Fibroblast of lung (primary cell): Measurements from ENCODE around the gene NASP. TPM values are rescaled to one million over a fixed set of nuclear protein-coding genes. Genes with fewer than 3 reads are reported as not detected.

Source experiments
- DNase-seq, 2 donors: peaks; one replicate each; pipeline versions ENCODE4 v3.0.0 to v3.0.0-alpha.2; 2010; ENCODE audit warnings: low read depth in 2 of 2
- H2AFZ ChIP-seq: 2 replicates; pipeline ENCODE4 v1.5.1; 2012; ENCODE audit warnings: low read length, control low read depth, inconsistent platforms
- H3K27ac ChIP-seq: 2 replicates; pipeline ENCODE4 v1.5.1; 2011; ENCODE audit warnings: low read length, control low read depth; ENCODE audit not compliant: insufficient read depth
- H3K27me3 ChIP-seq: 2 replicates; pipeline ENCODE4 v1.5.1; 2011; ENCODE audit warnings: mild to moderate bottlenecking, low read length; ENCODE audit not compliant: control insufficient read depth, insufficient read depth
- H3K36me3 ChIP-seq: 2 replicates; pipeline ENCODE4 v1.5.1; 2011; ENCODE audit warnings: low read length; ENCODE audit not compliant: control insufficient read depth, insufficient read depth
- H3K4me1 ChIP-seq: 2 replicates; pipeline ENCODE4 v1.5.1; 2011; ENCODE audit warnings: low read length; ENCODE audit not compliant: control insufficient read depth, insufficient read depth; ENCODE audit errors: extremely low read depth
- H3K4me2 ChIP-seq: 2 replicates; pipeline ENCODE4 v1.5.1; 2011; ENCODE audit warnings: low read length, control low read depth; ENCODE audit not compliant: insufficient read depth; ENCODE audit errors: extremely low read depth
- H3K4me3 ChIP-seq, 4 experiments: fragments of 200-600 bp in 1 of 4; sonication (generic) in 1 of 4; replicated peaks in 1 of 4; 2 replicates each; pipeline ENCODE4 v1.5.1; 2011 to 2016; ENCODE audit warnings: low read length in 4 of 4, low read depth in 3 of 4, mild to moderate bottlenecking in 3 of 4, control low read depth in 2 of 4, inconsistent platforms in 1 of 4, mixed read lengths in 1 of 4; ENCODE audit not compliant: insufficient read depth in 1 of 4; ENCODE audit errors: control extremely low read depth in 1 of 4
- H3K79me2 ChIP-seq: 2 replicates; pipeline ENCODE4 v1.5.1; 2012; ENCODE audit warnings: mild to moderate bottlenecking, low read length, inconsistent platforms; ENCODE audit not compliant: control insufficient read depth, insufficient read depth
- H3K9ac ChIP-seq: 2 replicates; pipeline ENCODE4 v1.5.1; 2011; ENCODE audit warnings: mild to moderate bottlenecking, low read length, control low read depth; ENCODE audit not compliant: insufficient read depth
- H3K9me3 ChIP-seq: 2 replicates; pipeline ENCODE4 v1.5.1; 2012; ENCODE audit warnings: low read depth, low read length; ENCODE audit not compliant: control insufficient read depth, insufficient read depth
- H4K20me1 ChIP-seq: 2 replicates; pipeline ENCODE4 v1.5.1; 2011; ENCODE audit warnings: low read length; ENCODE audit not compliant: control insufficient read depth, insufficient read depth; ENCODE audit errors: extremely low read depth
- CTCF ChIP-seq, 2 donors: IDR thresholded peaks in 1 of 2; conservative IDR thresholded peaks in 1 of 2; 1 replicate in 1 of 2; 2 replicates in 1 of 2; pipeline ENCODE4 v1.5.1; 2011 to 2012; ENCODE audit warnings: low read length in 2 of 2, control low read depth in 1 of 2, inconsistent platforms in 1 of 2, low read depth in 1 of 2, mild to moderate bottlenecking in 1 of 2
- EZH2 ChIP-seq: IDR thresholded peaks from 2 replicates; pipeline ENCODE4 v1.5.1; 2012; ENCODE audit warnings: low read length, control low read depth, mild to moderate bottlenecking; ENCODE audit errors: missing control alignments
- polyA plus RNA-seq, 2 donors: library from polyadenylated mRNA; depleted of rRNA in 1 of 2; stranded (reverse) in 1 of 2; unstranded in 1 of 2; fragments of >200 nt; gene quantifications; 2 replicates each; pipeline ENCODE4 v1.2.1, GENCODE V29; 2011 to 2012; ENCODE audit warnings: missing spikeins in 1 of 2
- total RNA-seq: library from RNA; depleted of rRNA; stranded (reverse); fragments of >200 nt; gene quantifications from 2 replicates; pipeline ENCODE4 v1.2.1, GENCODE V29; 2014

Gene NASP
- total and polyA plus RNA-seq, 2 donors (not counting 1 experiment from before 2014, with no cell fraction given): 30.9 to 54.1 TPM

DNA sequence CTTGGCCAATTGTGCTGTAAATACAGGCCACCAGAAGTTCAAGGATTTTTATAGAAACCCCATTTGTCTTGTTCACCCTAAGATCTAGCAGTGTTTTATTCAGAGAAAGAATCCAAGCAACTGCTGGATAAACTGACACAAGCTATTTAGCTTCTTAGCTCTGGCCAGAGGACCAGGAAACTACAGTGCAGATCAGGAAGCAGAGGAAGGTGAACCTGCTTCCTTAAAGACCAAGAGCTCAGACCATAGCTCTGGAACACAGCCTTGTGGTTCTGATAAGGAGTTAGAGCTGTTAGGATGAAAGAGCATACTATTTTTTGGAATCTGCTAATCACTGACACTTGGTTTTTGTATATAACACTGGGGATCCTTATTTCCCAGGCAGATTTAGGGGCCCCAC lies 45.2 kb downstream of the NASP start:
- Histone ChIP-seq H3K4me3 (no peak overlapping the region), H4K20me1 (no peaks in the 10 kb centered on the region), H3K36me3 (peaks cover 8% of the 10 kb centered on the region), H3K79me2 (no peaks in the 10 kb centered on the region), H3K9me3 (no peaks in the 10 kb centered on the region), H3K4me1 (no peaks in the 10 kb centered on the region), H2AFZ (no peak overlapping the region), H3K4me2 (no peak overlapping the region), H3K27me3 (no peaks in the 10 kb centered on the region), H3K27ac (no peak overlapping the region), H3K9ac (no peak overlapping the region)
- TF ChIP-seq CTCF (conservative IDR thresholded peaks at IDR 0.05 in 1 of 2, IDR thresholded peaks at IDR 0.05 in 1 of 2; ENCODE audit: low read depth in 1 of 2, low read length in 2 of 2) (no peak), EZH2 (no peak)
- DNase-seq: no peak

GRCh38 chr1:45630429-45630828 lies 46.6 kb downstream of the NASP start:
- no peak for DNase-seq
- no peaks in the 10 kb centered on the region for H3K4me1 ChIP-seq
- H3K9ac ChIP-seq: no peak overlapping the region
- H3K27ac ChIP-seq: no peak overlapping the region
- H2AFZ ChIP-seq: no peak overlapping the region
- H3K9me3 ChIP-seq: no peaks in the 10 kb centered on the region
- H3K27me3 ChIP-seq: no peaks in the 10 kb centered on the region
- no peaks in the 10 kb centered on the region for H4K20me1 ChIP-seq
- H3K79me2 ChIP-seq: no peaks in the 10 kb centered on the region
- no peak overlapping the region for H3K4me3 ChIP-seq
- TF ChIP-seq CTCF (conservative IDR thresholded peaks at IDR 0.05 in 1 of 2, IDR thresholded peaks at IDR 0.05 in 1 of 2; ENCODE audit: low read depth in 1 of 2, low read length in 2 of 2) (no peak), EZH2 (no peak)
- H3K4me2 ChIP-seq: no peak overlapping the region
- H3K36me3 ChIP-seq: peaks cover 11% of the 10 kb centered on the region

- DNase-seq: no peak
- H3K4me3 ChIP-seq: no peak overlapping the region
- H3K27me3 ChIP-seq: no peaks in the 10 kb centered on the region
- no peaks in the 10 kb centered on the region for H3K79me2 ChIP-seq
- H3K4me2 ChIP-seq: no peak overlapping the region
- no peaks in the 10 kb centered on the region for H3K9me3 ChIP-seq
- H3K4me1 ChIP-seq: no peaks in the 10 kb centered on the region
- no peak overlapping the region for H3K27ac ChIP-seq
- H3K9ac ChIP-seq: no peak overlapping the region
- no peaks in the 10 kb centered on the region for H4K20me1 ChIP-seq
- no peak for TF ChIP-seq EZH2
- TF ChIP-seq CTCF (conservative IDR thresholded peaks at IDR 0.05 in 1 of 2, IDR thresholded peaks at IDR 0.05 in 1 of 2; ENCODE audit: low read depth in 1 of 2, low read length in 2 of 2): no peak
- H3K36me3 ChIP-seq: peaks cover 15% of the 10 kb centered on the region
- no peak overlapping the region for H2AFZ ChIP-seq
Observed at GRCh38 chr1:45635211-45635610, 51.4 kb downstream of the NASP start.
